Amniotic epithelial cell (primary cell): Measurements from ENCODE around the gene RPUSD4.
"Not testable (repeated sequence)": the region's sequence is repeated elsewhere in the genome, so short reads cannot be mapped to it uniquely, and the experiment has no call there.

Source experiments
- DNase-seq: peaks from one replicate; pipeline ENCODE4 v3.0.0-alpha.2; 2010; ENCODE audit warnings: low read depth

RPUSD4 gene, protein sequence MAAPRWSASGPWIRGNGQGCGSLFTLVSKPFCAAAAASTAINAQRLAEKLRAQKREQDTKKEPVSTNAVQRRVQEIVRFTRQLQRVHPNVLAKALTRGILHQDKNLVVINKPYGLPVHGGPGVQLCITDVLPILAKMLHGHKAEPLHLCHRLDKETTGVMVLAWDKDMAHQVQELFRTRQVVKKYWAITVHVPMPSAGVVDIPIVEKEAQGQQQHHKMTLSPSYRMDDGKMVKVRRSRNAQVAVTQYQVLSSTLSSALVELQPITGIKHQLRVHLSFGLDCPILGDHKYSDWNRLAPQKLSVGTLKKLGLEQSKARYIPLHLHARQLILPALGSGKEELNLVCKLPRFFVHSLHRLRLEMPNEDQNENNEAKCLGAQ

GRCh38 chr11:126211236-126212088 lies at the start of gene RPUSD4, which contains the start of gene FAM118B:
Gene RPUSD4, minus strand, starts transcription at chr11:126211650. Its CDS starts 12 bp downstream, at chr11:126211638.
Gene FAM118B, plus strand, starts transcription at chr11:126211782. Its CDS starts 23,220 bp downstream, at chr11:126235002.
- peak; percentile 92 for DNase-seq

GRCh38 chr11:126257764-126258163 lies 46.3 kb upstream of the RPUSD4 start:
- peak; percentile 75 for DNase-seq

- no peak for DNase-seq
Measured at GRCh38 chr11:126257144-126257543, 45.7 kb upstream of the RPUSD4 start.

GRCh38 chr11:126256216-126256615 lies 44.8 kb upstream of the RPUSD4 start:
- no peak for DNase-seq

GRCh38 chr11:126255507-126255906 lies 44.1 kb upstream of the RPUSD4 start:
- DNase-seq: not testable (repeated sequence)

DNA sequence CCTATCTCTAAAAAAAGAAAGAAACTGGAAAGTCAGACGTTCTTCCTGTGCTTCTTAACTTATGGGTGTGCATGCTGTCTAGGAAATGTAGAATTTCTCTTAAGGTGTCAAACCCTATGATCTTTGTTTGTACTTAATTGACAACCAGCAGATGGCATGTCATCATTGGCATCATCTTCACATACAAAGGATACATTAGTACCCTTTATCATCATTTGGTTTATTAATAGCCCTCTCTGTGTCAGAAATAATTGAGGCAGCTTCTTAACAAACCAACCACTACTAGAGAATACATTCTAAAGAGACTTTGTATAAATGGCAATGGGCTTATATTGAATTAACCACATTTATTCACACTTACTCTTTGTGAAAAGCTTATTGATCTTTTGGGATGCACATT lies 43.4 kb upstream of the RPUSD4 start:
- DNase-seq: no peak

- no peak for DNase-seq
Measured at GRCh38 chr11:126253265-126253664, 41.8 kb upstream of the RPUSD4 start.

DNA sequence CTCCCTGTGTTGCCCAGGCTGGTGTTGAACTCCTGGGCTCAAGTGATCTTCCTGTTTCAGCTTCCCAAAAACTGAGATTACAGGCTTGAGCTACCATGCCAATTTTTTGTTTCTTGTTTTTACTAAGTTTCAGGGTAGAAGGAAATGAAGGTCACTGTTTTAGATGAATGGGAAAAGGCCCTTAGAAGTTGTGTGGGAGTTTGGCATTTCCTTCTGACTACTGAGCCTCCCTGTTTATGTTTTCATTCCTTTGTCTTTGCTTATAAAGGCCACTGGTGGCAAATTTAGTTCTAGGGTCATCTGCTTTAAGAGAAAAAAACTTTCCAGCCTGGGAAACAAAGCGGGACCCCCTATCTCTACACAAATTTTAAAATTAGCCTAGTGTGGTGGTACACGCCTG lies 35.2 kb upstream of the RPUSD4 start:
- DNase-seq: peak; percentile 29

GRCh38 chr11:126233391-126233790 lies 21.9 kb upstream of the RPUSD4 start:
- DNase-seq: peak; percentile 48

GRCh38 chr11:126232683-126233082 lies 21.2 kb upstream of the RPUSD4 start:
- DNase-seq: no peak

GRCh38 chr11:126231725-126232459 lies 20.4 kb upstream of the RPUSD4 start:
- peak; percentile 70 for DNase-seq

- DNase-seq: no peak
Measured at GRCh38 chr11:126229858-126230540, 18.5 kb upstream of the RPUSD4 start.

GRCh38 chr11:126226334-126227084 lies 15.1 kb upstream of the RPUSD4 start:
- DNase-seq: no peak

GRCh38 chr11:126225295-126225665 lies 13.8 kb upstream of the RPUSD4 start:
- no peak for DNase-seq

DNA sequence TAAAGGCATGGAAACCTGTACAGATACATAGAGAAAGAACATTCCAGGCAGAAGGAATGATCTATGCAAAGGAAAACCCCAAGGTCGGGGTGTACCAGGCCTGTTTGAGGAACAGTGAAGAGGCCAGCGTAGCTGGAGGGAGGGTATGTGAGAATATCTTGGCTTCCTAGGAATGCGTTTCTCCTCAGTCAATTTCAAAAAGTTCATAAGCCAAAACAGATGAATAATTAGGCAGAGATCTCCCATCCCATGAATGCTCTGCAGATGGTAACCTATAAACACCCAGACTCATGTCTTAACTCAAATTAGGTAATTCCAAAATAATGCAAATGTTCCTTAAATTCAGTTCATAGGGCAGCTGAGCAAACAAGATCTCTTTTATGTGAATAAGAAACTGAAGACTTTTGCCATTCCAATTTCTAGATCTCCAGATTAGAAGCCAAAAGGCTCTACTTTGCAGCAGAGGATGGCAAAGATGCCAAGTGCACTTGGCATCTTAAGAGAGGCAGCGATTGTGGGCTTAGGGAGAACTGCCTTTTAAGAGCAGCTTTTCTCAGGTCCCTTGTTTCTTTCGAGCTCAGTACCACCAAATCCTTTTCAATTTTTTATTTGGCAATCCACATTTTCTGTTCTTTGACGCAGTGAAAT lies 13.3 kb upstream of the RPUSD4 start:
- peak; percentile 1 for DNase-seq

DNA sequence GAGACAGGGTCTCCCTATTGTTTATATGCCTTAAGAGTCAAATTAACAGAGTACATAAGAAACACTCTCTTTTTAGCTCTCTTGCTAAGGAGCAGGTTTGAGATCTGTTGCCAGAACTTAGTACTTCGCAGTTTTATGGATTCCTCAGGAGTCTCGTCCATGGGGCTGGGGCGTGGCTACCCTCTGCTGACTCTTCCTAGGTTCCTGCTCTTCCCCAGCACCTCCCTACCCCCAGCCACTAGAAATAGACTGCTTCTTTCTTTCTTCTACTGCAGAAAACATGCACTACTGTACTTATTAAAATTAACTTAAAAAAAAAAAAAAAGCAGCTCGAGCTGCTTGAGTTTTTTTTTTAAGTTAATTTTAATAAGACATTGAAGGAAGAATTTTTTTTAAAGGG lies 8.1 kb upstream of the RPUSD4 start:
- no peak for DNase-seq

- no peak for DNase-seq
Measured at GRCh38 chr11:126217491-126217890, 6.0 kb upstream of the RPUSD4 start.

- no peak for DNase-seq
Measured at GRCh38 chr11:126216526-126217305, 5.3 kb upstream of the RPUSD4 start.

- DNase-seq: no peak
Measured at GRCh38 chr11:126214841-126215240, 3.4 kb upstream of the RPUSD4 start.

GRCh38 chr11:126214441-126214840 lies 3.0 kb upstream of the RPUSD4 start:
- no peak for DNase-seq
